ENCODE measurements around the gene ARHGAP31.
"Not testable (repeated sequence)": the region's sequence is repeated elsewhere in the genome, so short reads cannot be mapped to it uniquely, and the experiment has no call there.

ARHGAP31 gene

DNA sequence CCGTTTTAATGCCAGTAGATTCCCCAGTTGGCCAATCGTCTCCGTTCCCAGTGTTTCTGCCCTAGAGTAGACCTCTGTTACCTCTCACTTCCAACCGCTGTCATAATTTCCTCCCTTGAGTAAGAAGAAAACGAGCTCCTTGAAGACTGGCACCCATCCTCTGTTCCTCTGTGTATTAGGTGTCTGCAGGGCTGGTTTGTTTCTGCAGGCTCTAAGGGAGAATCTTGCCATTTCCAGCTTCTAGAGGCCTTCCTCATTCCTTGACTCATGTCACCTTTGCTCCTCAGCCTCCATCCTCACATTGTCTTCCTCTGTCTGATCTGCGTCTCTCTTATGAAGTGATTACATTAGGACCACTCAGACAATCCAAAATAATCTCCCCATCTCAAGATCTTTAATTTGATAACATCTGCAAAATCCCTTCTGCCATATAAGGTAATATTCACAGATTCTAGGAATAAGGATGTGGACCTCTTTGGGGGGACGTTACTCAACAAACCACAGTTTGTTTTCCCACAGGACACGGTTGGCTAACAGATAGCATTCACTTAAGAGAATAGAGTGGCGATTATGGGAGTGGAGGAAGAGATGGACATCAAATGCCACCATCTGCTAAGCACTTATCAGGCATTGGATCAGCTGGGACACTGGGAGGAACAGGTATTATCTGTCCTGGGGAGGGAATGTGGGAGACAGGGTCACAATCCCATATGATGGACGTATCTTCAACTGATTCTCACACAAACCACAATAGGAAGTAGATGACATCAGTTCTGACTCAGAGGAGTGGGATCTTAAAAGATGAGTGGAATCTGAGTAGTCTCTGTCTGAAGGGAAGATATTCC, 17.1 kb downstream of the ARHGAP31 start:
- Histone ChIP-seq H3K9me3 (ENCODE audit: insufficient read depth, low read depth, low read length) (no peaks in the 10 kb centered on the region), H3K36me3 (ENCODE audit: insufficient read depth, low read depth, low read length) (no peaks in the 10 kb centered on the region), H3K4me3 (ENCODE audit: low read length) (no peak overlapping the region), H3K9ac (ENCODE audit: low read depth, low read length) (no peak overlapping the region), H3K4me1 (ENCODE audit: insufficient read depth, low read length) (peaks cover 7% of the 10 kb centered on the region; the same call in 1 of the 2 replicates), H3K27me3 (ENCODE audit: insufficient read depth, low read length) (no peaks in the 10 kb centered on the region), H3K27ac (ENCODE audit: low read length) (no peak overlapping the region)

DNA sequence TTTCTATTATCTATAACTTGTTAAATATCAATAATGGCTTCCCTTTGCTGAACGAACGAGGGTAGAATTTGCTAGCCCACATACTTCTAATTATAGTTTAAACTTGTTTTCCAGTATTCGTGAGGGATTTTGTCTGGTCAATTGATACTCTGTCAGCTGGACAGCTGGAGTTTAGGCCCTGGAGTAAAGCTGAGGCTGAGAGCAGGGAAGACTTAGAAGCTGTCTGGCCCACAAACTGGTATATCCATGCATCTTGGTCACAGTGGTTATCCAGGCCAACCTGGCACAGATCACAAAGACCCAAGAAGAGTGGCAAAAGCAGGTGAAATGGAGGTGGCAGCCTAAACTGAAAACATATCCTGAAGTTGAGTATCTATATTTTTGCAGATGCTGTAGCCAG, 19.3 kb downstream of the ARHGAP31 start:
- H3K9me3 ChIP-seq (ENCODE audit: insufficient read depth, low read depth, low read length) = no peaks in the 10 kb centered on the region
- H3K36me3 ChIP-seq (ENCODE audit: insufficient read depth, low read depth, low read length) = no peaks in the 10 kb centered on the region
- H3K27ac ChIP-seq (ENCODE audit: low read length) = no peak overlapping the region
- H3K9ac ChIP-seq (ENCODE audit: low read depth, low read length) = no peak overlapping the region
- H3K4me3 ChIP-seq (ENCODE audit: low read length) = no peak overlapping the region
- no peaks in the 10 kb centered on the region for H3K27me3 ChIP-seq (ENCODE audit: insufficient read depth, low read length)
- H3K4me1 ChIP-seq (ENCODE audit: insufficient read depth, low read length) = peaks cover 7% of the 10 kb centered on the region; the same call in 1 of the 2 replicates

DNA sequence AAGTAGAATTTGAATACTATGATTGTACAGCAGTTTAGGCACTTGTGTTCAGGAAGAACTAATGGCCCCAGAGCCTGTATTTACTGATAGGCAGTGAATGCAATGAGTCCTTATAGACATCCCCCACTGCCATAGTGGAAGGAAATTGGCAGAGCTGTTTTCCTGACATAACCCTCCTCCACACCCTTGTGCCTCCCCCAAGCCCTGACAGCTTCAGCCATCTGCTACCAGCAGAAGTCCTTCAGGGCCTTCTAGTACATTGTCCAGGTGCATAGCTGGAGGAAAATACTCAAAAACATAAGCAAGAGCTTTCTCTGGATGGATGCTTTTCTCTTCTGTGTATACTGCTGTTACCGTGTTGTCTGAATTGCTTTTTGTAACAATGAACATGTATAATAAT, 20.6 kb downstream of the ARHGAP31 start:
- Histone ChIP-seq H3K4me3 (ENCODE audit: low read length) (no peak overlapping the region), H3K4me1 (ENCODE audit: insufficient read depth, low read length) (peaks cover 7% of the 10 kb centered on the region; the same call in 1 of the 2 replicates), H3K9me3 (ENCODE audit: insufficient read depth, low read depth, low read length) (no peaks in the 10 kb centered on the region), H3K9ac (ENCODE audit: low read depth, low read length) (no peak overlapping the region), H3K36me3 (ENCODE audit: insufficient read depth, low read depth, low read length) (no peaks in the 10 kb centered on the region), H3K27ac (ENCODE audit: low read length) (no peak overlapping the region), H3K27me3 (ENCODE audit: insufficient read depth, low read length) (no peaks in the 10 kb centered on the region)

DNA sequence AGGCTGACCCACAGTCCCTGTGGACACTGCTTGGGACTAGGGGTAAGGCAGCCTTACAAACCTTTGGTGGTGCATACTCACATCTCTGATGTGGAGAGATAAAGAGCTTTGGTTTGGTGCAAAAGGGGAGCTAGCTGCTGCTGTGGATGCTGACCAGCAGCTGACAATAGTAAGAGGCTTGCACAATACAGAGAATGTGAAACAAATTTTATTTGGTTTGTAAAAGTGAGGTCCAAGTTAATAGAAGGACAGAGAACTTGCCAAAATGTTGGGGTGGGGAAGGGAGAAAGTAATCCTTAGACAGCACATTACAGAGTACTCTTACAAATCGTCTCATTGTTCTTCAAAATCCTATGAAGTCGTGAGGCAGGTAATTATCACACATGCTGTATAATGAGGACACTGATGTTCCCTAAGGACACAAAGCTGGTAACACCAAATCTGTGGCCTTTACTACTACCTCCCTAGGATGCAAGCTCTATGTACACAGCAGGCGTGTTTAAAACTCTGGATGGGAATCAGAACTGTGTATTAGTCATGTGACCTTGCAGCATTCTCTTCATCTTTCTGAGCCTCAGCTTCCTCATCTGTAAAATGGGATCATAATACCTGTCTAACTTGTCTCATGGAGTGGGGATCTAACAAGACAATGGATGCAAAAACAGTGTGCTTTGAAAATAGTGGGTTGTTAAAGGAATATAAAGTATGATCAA, 21.6 kb downstream of the ARHGAP31 start:
- no peak overlapping the region for H3K27ac ChIP-seq (ENCODE audit: low read length)

DNA sequence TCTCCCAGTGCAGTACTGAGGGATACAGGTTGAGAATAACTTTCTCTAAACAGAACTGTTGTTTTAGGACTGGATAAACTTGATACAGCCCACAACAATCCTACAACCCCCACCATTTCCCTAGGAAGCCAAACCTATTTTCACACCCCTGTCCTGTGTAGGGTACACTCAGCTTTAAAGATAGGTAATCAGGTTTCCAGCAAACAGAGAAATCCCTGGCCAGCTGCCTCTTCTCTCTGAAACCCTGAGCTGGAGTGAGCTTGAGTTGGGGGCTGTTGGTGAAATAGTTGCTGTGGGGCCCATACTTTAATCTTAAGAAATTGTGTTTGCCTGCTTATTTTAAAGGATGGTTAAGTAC, 22.1 kb downstream of the ARHGAP31 start:
- H3K4me3 ChIP-seq (ENCODE audit: low read length) = no peak overlapping the region
- no peaks in the 10 kb centered on the region for H3K27me3 ChIP-seq (ENCODE audit: insufficient read depth, low read length)
- H3K27ac ChIP-seq (ENCODE audit: low read length) = no peak overlapping the region
- H3K4me1 ChIP-seq (ENCODE audit: insufficient read depth, low read length) = no peaks in the 10 kb centered on the region; the same call in 1 of the 2 replicates
- H3K9ac ChIP-seq (ENCODE audit: low read depth, low read length) = no peak overlapping the region
- H3K9me3 ChIP-seq (ENCODE audit: insufficient read depth, low read depth, low read length) = no peaks in the 10 kb centered on the region
- no peaks in the 10 kb centered on the region for H3K36me3 ChIP-seq (ENCODE audit: insufficient read depth, low read depth, low read length)

More for the DNA sequence above, 21.6 kb downstream of the ARHGAP31 start:
- Histone ChIP-seq H3K4me1 (ENCODE audit: insufficient read depth, low read length) (no peaks in the 10 kb centered on the region; the same call in 1 of the 2 replicates), H3K4me3 (ENCODE audit: low read length) (no peak overlapping the region), H3K9ac (ENCODE audit: low read depth, low read length) (no peak overlapping the region), H3K27me3 (ENCODE audit: insufficient read depth, low read length) (no peaks in the 10 kb centered on the region), H3K9me3 (ENCODE audit: insufficient read depth, low read depth, low read length) (no peaks in the 10 kb centered on the region), H3K36me3 (ENCODE audit: insufficient read depth, low read depth, low read length) (no peaks in the 10 kb centered on the region)

DNA sequence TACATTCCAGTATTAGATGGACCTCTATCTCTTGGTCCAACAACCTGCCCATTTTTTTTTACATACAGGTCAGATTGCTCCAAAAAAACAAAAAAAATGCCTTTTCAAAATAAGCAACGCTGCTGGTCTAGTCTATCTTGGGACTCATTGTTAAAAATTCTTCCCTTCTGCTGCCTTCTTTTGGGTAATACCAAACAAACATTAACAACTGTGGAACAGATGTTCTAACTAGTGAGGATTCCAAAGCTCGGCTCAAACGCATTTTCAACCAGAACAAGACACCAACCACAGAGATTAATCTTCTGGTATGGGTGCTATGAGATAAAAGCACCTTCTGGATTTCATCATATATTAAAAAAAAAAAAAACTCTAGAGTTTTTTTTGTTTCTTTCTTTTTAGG, 24.7 kb downstream of the ARHGAP31 start:
- Histone ChIP-seq H3K9me3 (ENCODE audit: insufficient read depth, low read depth, low read length) (no peaks in the 10 kb centered on the region), H3K9ac (ENCODE audit: low read depth, low read length) (no peak overlapping the region), H3K36me3 (ENCODE audit: insufficient read depth, low read depth, low read length) (no peaks in the 10 kb centered on the region), H3K27me3 (ENCODE audit: insufficient read depth, low read length) (no peaks in the 10 kb centered on the region), H3K27ac (ENCODE audit: low read length) (no peak overlapping the region), H3K4me3 (ENCODE audit: low read length) (no peak overlapping the region), H3K4me1 (ENCODE audit: insufficient read depth, low read length) (peaks cover 4% of the 10 kb centered on the region; the same call in 1 of the 2 replicates)

DNA sequence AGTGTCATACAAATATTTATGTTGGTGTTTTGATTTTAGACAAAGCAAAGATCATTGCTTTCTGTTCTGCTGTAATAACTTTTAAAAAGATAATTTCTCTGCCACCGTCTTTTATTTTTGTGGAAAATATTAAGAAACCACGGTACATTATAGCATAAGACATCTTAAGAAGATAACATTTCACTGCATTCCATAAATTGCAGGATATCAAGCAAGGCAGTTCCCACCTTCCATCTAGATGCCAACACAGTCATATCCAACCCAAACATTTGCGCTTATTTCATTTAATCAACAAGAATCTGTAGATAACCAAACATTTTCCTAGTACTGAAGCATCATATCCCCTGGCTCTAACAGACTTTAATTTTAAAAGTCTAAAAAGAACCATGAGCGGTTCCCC, 25.1 kb downstream of the ARHGAP31 start:
- Histone ChIP-seq H3K27ac (ENCODE audit: low read length) (no peak overlapping the region), H3K9ac (ENCODE audit: low read depth, low read length) (no peak overlapping the region), H3K36me3 (ENCODE audit: insufficient read depth, low read depth, low read length) (no peaks in the 10 kb centered on the region), H3K27me3 (ENCODE audit: insufficient read depth, low read length) (no peaks in the 10 kb centered on the region), H3K4me3 (ENCODE audit: low read length) (no peak overlapping the region), H3K4me1 (ENCODE audit: insufficient read depth, low read length) (peaks cover 6% of the 10 kb centered on the region; the same call in 1 of the 2 replicates), H3K9me3 (ENCODE audit: insufficient read depth, low read depth, low read length) (no peaks in the 10 kb centered on the region)

DNA sequence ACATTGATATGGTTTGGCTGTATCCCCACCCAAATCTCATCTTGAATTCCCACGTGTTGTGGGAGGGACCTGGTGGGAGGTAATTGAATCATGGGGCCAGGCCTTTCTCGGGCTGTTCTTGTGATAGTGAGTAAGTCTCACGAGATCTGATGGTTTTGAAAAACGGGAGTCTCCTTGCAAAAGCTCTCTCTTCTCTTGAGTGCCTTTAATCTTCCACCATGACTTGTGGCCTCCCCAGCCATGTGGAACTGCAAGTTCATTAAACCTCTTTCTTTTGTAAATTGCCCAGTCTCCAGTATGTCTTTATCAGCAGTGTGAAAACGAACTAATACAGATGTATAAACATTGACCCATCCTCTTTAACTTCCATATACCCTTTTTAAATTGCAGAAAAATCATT, 26.6 kb downstream of the ARHGAP31 start:
- not testable (repeated sequence) for H3K27me3 ChIP-seq (ENCODE audit: insufficient read depth, low read length); H3K27ac ChIP-seq (ENCODE audit: low read length); H3K4me1 ChIP-seq (ENCODE audit: insufficient read depth, low read length); H3K36me3 ChIP-seq (ENCODE audit: insufficient read depth, low read depth, low read length); H3K9ac ChIP-seq (ENCODE audit: low read depth, low read length); H3K9me3 ChIP-seq (ENCODE audit: insufficient read depth, low read depth, low read length); H3K4me3 ChIP-seq (ENCODE audit: low read length)

DNA sequence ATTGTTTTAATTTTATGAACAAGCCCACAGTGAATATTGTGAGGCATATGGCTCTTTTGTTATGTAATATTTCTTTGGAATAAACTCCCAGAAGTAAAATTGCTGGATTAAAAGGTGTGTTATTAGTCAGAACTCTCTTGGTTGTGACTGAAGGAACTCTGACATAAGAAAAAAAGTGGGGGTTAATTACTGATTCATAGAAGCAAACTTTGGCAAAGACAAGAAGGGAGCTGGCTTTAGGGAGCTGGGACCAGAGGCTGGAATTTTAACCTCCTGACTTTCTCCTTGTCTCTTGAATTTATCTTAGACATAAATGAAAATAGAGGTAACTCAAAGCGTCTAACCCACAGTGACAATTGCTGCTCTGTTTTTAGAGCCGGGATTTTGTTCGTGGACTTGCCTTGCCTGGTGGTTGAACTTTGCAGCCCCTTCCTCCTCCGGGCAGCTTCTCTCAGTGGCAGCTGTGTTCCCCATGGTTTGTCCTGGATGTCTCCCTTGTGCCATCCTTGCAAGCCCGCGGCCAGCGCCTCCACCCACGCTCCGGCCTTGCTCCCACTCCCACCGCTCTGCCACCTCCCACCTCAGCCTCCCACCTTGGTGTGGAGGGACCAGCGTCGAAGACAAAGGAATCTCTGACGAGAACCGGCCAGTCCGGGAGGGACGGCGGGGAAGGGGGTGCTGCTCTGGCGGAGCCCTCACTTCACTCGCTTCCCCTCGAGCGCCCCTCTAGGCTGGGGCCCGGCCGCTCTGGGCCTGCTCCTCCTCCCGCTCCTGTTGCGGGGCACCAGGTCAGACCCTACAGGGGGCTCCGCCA, 28.0 kb downstream of the ARHGAP31 start:
- Histone ChIP-seq H3K4me1 (ENCODE audit: insufficient read depth, low read length) (peaks cover 6% of the 10 kb centered on the region; the same call in 1 of the 2 replicates), H3K4me3 (ENCODE audit: low read length) (peak overlapping the region; percentile 75), H3K9me3 (ENCODE audit: insufficient read depth, low read depth, low read length) (no peaks in the 10 kb centered on the region), H3K9ac (ENCODE audit: low read depth, low read length) (peak overlapping the region; percentile 81; the same call in 1 of the 2 replicates), H3K36me3 (ENCODE audit: insufficient read depth, low read depth, low read length) (no peaks in the 10 kb centered on the region), H3K27ac (ENCODE audit: low read length) (peak overlapping the region; percentile 81), H3K27me3 (ENCODE audit: insufficient read depth, low read length) (no peaks in the 10 kb centered on the region)

DNA sequence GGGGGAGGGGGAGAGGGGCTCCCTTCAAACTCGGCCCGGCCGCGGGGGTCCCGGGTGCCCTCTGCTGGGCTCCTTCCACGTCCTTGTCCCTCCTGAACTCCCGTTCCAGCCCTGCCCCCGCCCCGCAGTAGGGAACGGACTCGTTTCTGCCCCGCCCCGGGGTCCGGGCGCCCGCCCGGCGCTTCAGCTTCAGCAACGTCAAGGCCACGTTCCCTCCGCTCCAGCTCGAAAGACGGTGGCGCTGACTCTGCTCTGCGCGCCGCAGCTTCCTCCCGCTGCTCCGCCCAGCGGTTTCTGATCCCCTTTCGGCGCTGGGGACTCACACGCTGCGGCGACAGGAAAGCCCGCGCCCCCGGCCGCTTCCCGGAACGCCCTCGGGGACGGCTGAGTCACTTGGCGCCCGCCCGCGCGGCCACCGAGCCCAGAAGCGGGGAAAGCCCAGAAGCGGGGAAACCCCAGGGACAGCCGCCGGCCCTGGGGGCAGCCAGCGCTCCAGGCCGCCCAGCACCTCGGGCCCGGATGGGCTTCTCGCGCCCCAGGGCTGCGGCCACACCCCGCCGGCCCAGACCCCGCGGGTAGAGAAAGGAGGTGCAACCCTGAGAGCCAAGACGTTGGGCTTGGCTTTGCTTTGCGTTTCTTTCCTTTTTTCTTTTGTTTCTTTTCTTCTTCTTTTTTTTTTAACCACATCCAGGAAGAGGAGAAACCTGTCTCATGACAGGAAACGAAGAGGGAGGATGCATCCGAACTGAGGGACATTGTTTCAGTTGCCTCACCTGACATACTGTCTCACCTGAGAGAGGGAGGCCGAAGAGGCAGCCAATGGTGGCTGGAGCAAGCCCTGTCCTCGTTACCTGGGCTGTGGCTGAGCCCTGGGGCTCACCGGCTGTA, 28.9 kb downstream of the ARHGAP31 start:
- Histone ChIP-seq H3K27me3 (ENCODE audit: insufficient read depth, low read length) (no peaks in the 10 kb centered on the region), H3K27ac (ENCODE audit: low read length) (peak overlapping the region; percentile 81), H3K4me3 (ENCODE audit: low read length) (peak overlapping the region; percentile 75), H3K4me1 (ENCODE audit: insufficient read depth, low read length) (peaks cover 6% of the 10 kb centered on the region; the same call in 1 of the 2 replicates), H3K36me3 (ENCODE audit: insufficient read depth, low read depth, low read length) (no peaks in the 10 kb centered on the region), H3K9me3 (ENCODE audit: insufficient read depth, low read depth, low read length) (no peaks in the 10 kb centered on the region), H3K9ac (ENCODE audit: low read depth, low read length) (peak overlapping the region; percentile 81; the same call in 1 of the 2 replicates)

DNA sequence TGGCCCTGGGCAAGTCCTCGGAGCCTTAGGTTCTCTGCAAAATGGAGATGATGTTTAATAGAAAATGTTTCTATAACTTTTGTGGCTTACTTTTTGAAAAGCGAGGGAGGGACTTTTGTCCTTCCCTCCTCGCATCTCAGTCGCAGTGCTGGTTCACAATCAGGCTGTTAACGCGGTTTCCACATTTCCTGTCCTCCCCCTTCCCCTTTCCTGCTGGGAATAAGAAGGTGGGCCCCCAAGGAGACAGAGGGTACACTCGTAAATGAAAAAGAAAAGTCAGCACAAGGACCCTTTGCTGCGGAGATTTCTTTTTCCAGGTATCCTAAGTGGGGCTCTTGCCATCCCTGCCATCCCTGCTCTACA, 29.5 kb downstream of the ARHGAP31 start:
- Histone ChIP-seq H3K27ac (ENCODE audit: low read length) (peak overlapping the region; percentile 7), H3K36me3 (ENCODE audit: insufficient read depth, low read depth, low read length) (no peaks in the 10 kb centered on the region), H3K27me3 (ENCODE audit: insufficient read depth, low read length) (no peaks in the 10 kb centered on the region), H3K4me3 (ENCODE audit: low read length) (peak overlapping the region; percentile 75), H3K4me1 (ENCODE audit: insufficient read depth, low read length) (peaks cover 6% of the 10 kb centered on the region; the same call in 1 of the 2 replicates), H3K9me3 (ENCODE audit: insufficient read depth, low read depth, low read length) (no peaks in the 10 kb centered on the region), H3K9ac (ENCODE audit: low read depth, low read length) (peak overlapping the region; percentile 81; the same call in 1 of the 2 replicates)
